Measurements from ENCODE around the gene ERF. TPM values are rescaled to one million over a fixed set of nuclear protein-coding genes. Genes with fewer than 3 reads are reported as not detected.
A peak's percentile ranks its signal among the peaks of the same experiment; 100 is the strongest.

The ERF gene
- total and polyA plus RNA-seq, 2 of the 8 experiments (the other 6 are each of a cell fraction or from before 2014, with no cell fraction given): 43.7 to 62.7 TPM

GRCh38 chr19:42244347-42245220 is 10.3 kb downstream of the ERF start (continued):
- TF ChIP-seq RXRA (IDR thresholded peaks at IDR 0.05; ENCODE audit: insufficient read depth, low read depth, low read length) (no peak), BRCA1 (IDR thresholded peaks at IDR 0.05; ENCODE audit: low read depth, low read length) (no peak), ZNF274 (IDR thresholded peaks at IDR 0.05; ENCODE audit: borderline replicate concordance, extremely low read depth, low read length) (no peak), YY1 (IDR thresholded peaks at IDR 0.05; ENCODE audit: low read depth, low read length) (peak; percentile 79), CTBP2 (IDR thresholded peaks at IDR 0.05; ENCODE audit: borderline replicate concordance, insufficient read depth, insufficient read length, low read length) (no peak), NANOG (IDR thresholded peaks at IDR 0.05; ENCODE audit: insufficient read depth, low read depth, low read length, poor library complexity, severe bottlenecking) (peak; percentile 7), MAX (IDR thresholded peaks at IDR 0.05) (peak; percentile 78), POU5F1 (IDR thresholded peaks at IDR 0.05; ENCODE audit: low read depth, low read length) (no peak), KDM1A (IDR thresholded peaks at IDR 0.05; ENCODE audit: borderline replicate concordance, low read length) (no peak), EZH2 (IDR thresholded peaks at IDR 0.05; ENCODE audit: low read depth, low read length, severe bottlenecking) (no peak), FOSL1 (IDR thresholded peaks at IDR 0.05; ENCODE audit: insufficient read depth, low read depth, low read length) (no peak), MAFK (IDR thresholded peaks at IDR 0.05; ENCODE audit: low read depth, low read length) (no peak), ATF2 (IDR thresholded peaks at IDR 0.05; ENCODE audit: low read length) (0 out of 2 replicates have a peak, but pooled peaks have one; percentile 53), GABPA (IDR thresholded peaks at IDR 0.05; ENCODE audit: borderline replicate concordance, insufficient read depth, low read length) (peak; percentile 74; the same call in 1 of the 2 replicates), RBBP5 (IDR thresholded peaks at IDR 0.05; ENCODE audit: borderline replicate concordance, low read depth, low read length) (no peak), POLR2A (IDR thresholded peaks at IDR 0.05; ENCODE audit: control extremely low read depth in 1 of 2, low read depth in 2 of 2, low read length in 2 of 2) (no peak), CHD1 (IDR thresholded peaks at IDR 0.05; ENCODE audit: low read depth, low read length) (no peak), CEBPB (IDR thresholded peaks at IDR 0.05; ENCODE audit: low read depth, low read length) (no peak), TEAD4 (IDR thresholded peaks at IDR 0.05; ENCODE audit: low read depth, low read length) (peak; percentile 66; the same call in 1 of the 2 replicates), ASH2L (IDR thresholded peaks at IDR 0.05; ENCODE audit: low read length) (no peak), SRF (IDR thresholded peaks at IDR 0.05; ENCODE audit: low read depth, low read length) (no peak), SP4 (IDR thresholded peaks at IDR 0.05; ENCODE audit: low read length) (peak; percentile 74; the same call in 1 of the 2 replicates)
